Gastrocnemius medialis (tissue), 4 donors: ENCODE data around the gene SNTG2. TPM values are rescaled to one million over a fixed set of nuclear protein-coding genes. Genes with fewer than 3 reads are reported as not detected.
"Not testable (repeated sequence)": the region's sequence is repeated elsewhere in the genome, so short reads cannot be mapped to it uniquely, and the experiment has no call there.

ENCODE experiments used
- ATAC-seq, 2 donors: fragments of 150-250 bp; one replicate each; pipeline ENCODE4 v1.9.1; 2016
- DNase-seq, 2 donors: peaks; one replicate each; pipeline ENCODE4 v3.0.0-alpha.2; 2019
- H3K27ac ChIP-seq, 4 donors: fragments of 200-600 bp; sonication (generic); 1 replicate in 1 of 4; 2 replicates in 3 of 4; pipeline ENCODE4 v1.5.1; 2016 to 2018; ENCODE audit warnings: mild to moderate bottlenecking in 2 of 4, moderate library complexity in 1 of 4
- H3K27me3 ChIP-seq, 3 donors: fragments of 200-600 bp; sonication (generic) in 2 of 3; 1 replicate in 1 of 3; 2 replicates in 2 of 3; pipeline versions ENCODE4 v1.5.1 to v1.6.0; 2016 to 2019; ENCODE audit warnings: mild to moderate bottlenecking in 1 of 3, moderate library complexity in 1 of 3
- H3K36me3 ChIP-seq, 2 donors: fragments of 200-600 bp; sonication (generic) in 1 of 2; one replicate each; pipeline ENCODE4 v1.5.1; 2017 to 2018
- H3K4me1 ChIP-seq, 2 donors: fragments of 200-600 bp; sonication (generic) in 1 of 2; one replicate each; pipeline ENCODE4 v1.5.1; 2016 to 2017; ENCODE audit warnings: mild to moderate bottlenecking in 2 of 2
- H3K4me3 ChIP-seq, 4 donors: fragments of 200-600 bp; sonication (generic) in 3 of 4; 1 replicate in 1 of 4; 2 replicates in 3 of 4; pipeline ENCODE4 v1.5.1; 2016 to 2019; ENCODE audit warnings: mild to moderate bottlenecking in 2 of 4
- H3K9me3 ChIP-seq, 3 donors: fragments of 200-600 bp; sonication (generic) in 2 of 3; 1 replicate in 1 of 3; 2 replicates in 2 of 3; pipeline ENCODE4 v1.5.1; 2016 to 2019
- POLR2A ChIP-seq, 2 donors: fragments of 450-650 bp; IDR thresholded peaks; one replicate each; pipeline ENCODE4 v1.6.1; 2017; ENCODE audit warnings: antibody characterized with exemption in 2 of 2, mild to moderate bottlenecking in 2 of 2, moderate library complexity in 2 of 2
- in situ Hi-C, 4 donors: fragments of 200-750 bp; cut with MboI; loops; one replicate each; pipeline versions ENCODE4 v1.15.0 to v1.8.0; 2017; ENCODE audit warnings: low sequenced_read_pairs in 4 of 4
- intact Hi-C: fragments of 100-400 bp; cut with DNase I; formaldehyde crosslinking; loops from one replicate; pipeline ENCODE4 v1.15.1; 2023; ENCODE audit warnings: low total_unique reads
- total RNA-seq, 4 donors: library from RNA; depleted of rRNA; stranded (reverse); fragments of >200 nt; gene quantifications; one replicate each; pipeline versions ENCODE4 v1.1.0 to v1.2.3, GENCODE V29; 2016
- TF ChIP-seq, protein P1 (sequence below), 5 experiments: fragments of 450-650 bp in 3 of 5; fragments of 200-600 bp in 2 of 5; sonication (generic) in 2 of 5; IDR thresholded peaks in 4 of 5; conservative IDR thresholded peaks in 1 of 5; 1 replicate in 4 of 5; 2 replicates in 1 of 5; pipeline ENCODE4 v1.5.1; 2016 to 2019; ENCODE audit warnings: antibody characterized with exemption in 5 of 5, mild to moderate bottlenecking in 3 of 5, moderate library complexity in 3 of 5

The SNTG2 gene
- total RNA-seq, 4 donors from 2014 or later, result 0.55 to 1.0 (median 0.92) TPM; not detected in 1

DNA sequence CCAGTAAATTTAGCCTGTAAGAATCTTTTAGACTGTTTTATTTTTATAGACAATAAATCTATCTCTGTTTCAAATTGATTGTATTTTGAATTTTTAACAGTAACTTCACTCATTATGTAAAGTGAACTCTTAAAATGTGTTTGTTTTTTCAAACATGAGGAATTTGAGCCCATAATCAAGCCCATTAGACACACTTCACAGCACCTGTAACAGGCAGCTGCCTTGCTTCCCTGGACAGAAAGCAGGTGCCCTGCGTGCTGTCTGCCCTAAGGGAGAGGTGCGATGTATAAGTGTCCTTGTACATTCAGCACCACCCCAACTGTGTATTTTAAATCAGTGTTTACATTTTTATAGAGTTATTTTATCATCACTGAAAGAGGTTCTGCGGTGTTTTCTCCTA, 276.1 kb downstream of the SNTG2 start:
- no peaks in the 10 kb centered on the region for H3K36me3 ChIP-seq

DNA sequence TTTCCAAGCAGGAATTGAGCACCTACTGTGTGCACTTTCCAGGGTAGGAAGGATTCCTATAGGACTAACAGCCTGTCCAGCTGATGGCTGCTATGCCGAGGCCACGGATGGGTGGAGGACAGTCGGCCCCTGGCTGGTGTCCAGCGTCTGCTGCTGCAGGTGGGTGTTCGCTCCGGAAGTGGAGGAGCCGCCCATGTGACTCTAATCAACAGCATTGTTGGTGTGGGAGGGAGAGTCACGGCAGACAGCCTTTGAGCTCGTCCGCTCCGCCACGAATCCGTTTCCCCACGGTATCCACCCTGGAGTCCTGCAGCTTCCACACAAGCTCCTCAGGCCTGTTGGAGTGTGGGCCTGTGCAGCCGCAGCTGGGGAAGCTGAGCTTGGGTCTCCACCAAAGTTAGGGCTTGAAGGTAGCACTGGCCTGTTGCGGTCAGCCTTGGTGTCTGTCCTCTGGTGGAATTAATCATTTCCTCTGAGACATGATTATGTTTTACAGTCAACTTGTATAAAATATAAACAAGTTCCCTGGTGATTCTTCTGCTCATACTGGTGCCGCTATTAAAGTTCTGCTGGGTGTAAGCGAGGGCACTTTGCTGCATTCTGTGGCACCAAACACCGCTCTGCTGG, 276.7 kb downstream of the SNTG2 start:
- Histone ChIP-seq H3K9me3 (no peaks in the 10 kb centered on the region), H3K27me3 (no peaks in the 10 kb centered on the region), H3K4me1 (no peaks in the 10 kb centered on the region), H3K36me3 (no peaks in the 10 kb centered on the region), H3K27ac (peak overlapping the region in 1 of 4 donors; percentile 64), H3K4me3 (no peak overlapping the region)
- intact Hi-C loops, result no loop called here
- ATAC-seq, result peak in 1 of 2 donors; percentile 73
- DNase-seq, result no peak
- no peak for TF ChIP-seq POLR2A (IDR thresholded peaks at IDR 0.05)
- TF ChIP-seq, protein P1, sequence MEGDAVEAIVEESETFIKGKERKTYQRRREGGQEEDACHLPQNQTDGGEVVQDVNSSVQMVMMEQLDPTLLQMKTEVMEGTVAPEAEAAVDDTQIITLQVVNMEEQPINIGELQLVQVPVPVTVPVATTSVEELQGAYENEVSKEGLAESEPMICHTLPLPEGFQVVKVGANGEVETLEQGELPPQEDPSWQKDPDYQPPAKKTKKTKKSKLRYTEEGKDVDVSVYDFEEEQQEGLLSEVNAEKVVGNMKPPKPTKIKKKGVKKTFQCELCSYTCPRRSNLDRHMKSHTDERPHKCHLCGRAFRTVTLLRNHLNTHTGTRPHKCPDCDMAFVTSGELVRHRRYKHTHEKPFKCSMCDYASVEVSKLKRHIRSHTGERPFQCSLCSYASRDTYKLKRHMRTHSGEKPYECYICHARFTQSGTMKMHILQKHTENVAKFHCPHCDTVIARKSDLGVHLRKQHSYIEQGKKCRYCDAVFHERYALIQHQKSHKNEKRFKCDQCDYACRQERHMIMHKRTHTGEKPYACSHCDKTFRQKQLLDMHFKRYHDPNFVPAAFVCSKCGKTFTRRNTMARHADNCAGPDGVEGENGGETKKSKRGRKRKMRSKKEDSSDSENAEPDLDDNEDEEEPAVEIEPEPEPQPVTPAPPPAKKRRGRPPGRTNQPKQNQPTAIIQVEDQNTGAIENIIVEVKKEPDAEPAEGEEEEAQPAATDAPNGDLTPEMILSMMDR (IDR thresholded peaks at IDR 0.05 in 4 of 5, conservative IDR thresholded peaks at IDR 0.05 in 1 of 5), result no peak
- in situ Hi-C loops, result no loop called here

More for the DNA sequence above, 276.1 kb downstream of the SNTG2 start:
- Histone ChIP-seq H3K4me1 (no peaks in the 10 kb centered on the region), H3K27me3 (no peaks in the 10 kb centered on the region), H3K9me3 (no peaks in the 10 kb centered on the region), H3K27ac (peak overlapping the region in 1 of 4 donors; percentile 6), H3K4me3 (no peak overlapping the region)
- in situ Hi-C loops (no loop called here), intact Hi-C loops (no loop called here)
- no peak for TF ChIP-seq POLR2A (IDR thresholded peaks at IDR 0.05)
- TF ChIP-seq, protein P1 (IDR thresholded peaks at IDR 0.05 in 4 of 5, conservative IDR thresholded peaks at IDR 0.05 in 1 of 5), result no peak
- no peak for ATAC-seq
- no peak for DNase-seq

DNA sequence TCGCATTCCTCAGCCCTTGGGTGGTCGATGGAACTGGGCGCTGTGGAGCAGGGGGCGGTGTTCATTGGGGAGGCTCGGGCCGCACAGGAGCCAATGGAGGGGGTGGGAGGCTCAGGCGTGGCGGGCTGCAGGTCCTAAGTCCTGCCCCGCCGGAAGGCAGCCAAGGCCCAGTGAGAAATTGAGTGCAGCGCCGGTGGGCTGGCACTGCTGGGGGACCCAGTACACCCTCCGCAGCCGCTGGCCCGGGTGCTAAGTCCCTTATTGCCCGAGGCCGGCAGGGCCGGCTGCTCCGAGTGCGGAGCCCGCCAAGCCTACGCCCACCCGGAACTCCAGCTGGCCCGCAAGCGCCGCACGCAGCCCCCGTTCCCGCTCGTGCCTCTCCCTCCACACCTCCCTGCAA, 278.9 kb downstream of the SNTG2 start:
- H3K4me1 ChIP-seq, H3K27me3 ChIP-seq, intact Hi-C loops, H3K4me3 ChIP-seq, DNase-seq, H3K27ac ChIP-seq, ATAC-seq, in situ Hi-C loops, H3K9me3 ChIP-seq, H3K36me3 ChIP-seq: not testable (repeated sequence)

DNA sequence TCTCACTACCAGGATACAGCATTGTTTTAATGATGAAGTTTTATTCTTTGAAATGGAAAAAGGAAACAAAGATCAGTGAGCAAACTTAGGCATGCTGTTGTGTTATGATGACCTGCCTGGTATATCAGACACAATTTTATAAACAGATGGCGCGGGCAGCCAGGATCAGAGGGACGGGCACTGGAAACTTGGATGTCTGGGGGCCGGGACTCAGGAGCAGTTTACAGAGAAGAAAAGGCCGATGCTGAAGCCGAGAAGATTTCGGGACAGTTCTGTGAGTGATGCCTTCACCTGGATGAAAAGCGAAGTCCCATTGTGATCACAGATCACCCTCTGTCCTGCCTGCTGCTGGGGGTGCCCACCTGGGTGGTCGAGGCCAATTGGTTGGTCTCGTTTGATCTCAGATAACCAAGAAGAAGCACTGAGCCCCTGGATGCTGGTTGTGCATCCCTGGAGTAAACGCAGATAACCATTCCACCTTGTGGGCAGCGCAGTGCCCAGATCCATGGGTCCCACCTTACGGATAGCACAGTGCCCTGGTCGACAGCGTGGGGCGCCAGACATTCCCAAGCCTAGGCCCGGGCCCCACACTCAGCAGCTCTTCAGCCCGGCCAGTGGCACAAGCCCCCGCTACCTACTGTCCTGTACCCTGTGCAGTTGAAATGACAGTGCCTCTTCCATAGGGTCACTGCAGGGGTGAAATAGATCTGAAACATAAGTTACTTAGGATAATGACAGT, 279.7 kb downstream of the SNTG2 start:
- no peaks in the 10 kb centered on the region for H3K36me3 ChIP-seq
- no peak overlapping the region for H3K27ac ChIP-seq
- TF ChIP-seq POLR2A (IDR thresholded peaks at IDR 0.05), result no peak
- TF ChIP-seq, protein P1 (IDR thresholded peaks at IDR 0.05 in 4 of 5, conservative IDR thresholded peaks at IDR 0.05 in 1 of 5), result no peak
- no peaks in the 10 kb centered on the region for H3K9me3 ChIP-seq
- no peak for DNase-seq
- no peak overlapping the region for H3K4me3 ChIP-seq
- intact Hi-C loops (no loop called here), in situ Hi-C loops (no loop called here)
- H3K4me1 ChIP-seq, result no peaks in the 10 kb centered on the region
- no peak for ATAC-seq
- no peaks in the 10 kb centered on the region for H3K27me3 ChIP-seq

DNA sequence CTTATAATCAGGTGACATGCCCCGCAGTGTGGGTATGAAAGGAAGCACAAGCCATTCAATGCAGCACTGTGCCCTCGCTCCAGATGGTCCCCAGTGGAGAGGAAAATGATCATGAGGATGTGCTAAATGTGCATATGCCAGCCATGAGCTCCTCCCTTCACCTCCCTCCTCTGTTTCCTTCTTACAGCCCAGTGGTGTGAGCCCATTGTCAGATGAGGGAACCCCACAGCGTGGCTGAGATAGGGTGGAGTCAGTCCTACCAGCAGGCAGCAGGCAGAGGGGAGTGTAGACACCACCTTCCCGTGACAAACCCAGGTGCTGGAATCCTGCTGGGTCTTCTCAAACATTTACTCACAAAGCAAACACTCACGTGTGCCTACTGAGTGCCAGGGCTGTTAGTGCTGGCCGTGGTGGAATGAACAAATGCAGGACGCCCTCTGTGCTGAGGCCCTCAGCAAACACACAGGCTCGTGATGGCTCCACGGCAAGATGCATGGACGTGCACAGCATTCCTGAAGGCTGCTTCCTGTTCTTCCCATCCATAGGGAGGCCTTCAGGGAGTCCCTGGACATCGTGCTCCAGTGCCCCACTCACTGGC, 280.9 kb downstream of the SNTG2 start:
- TF ChIP-seq POLR2A (IDR thresholded peaks at IDR 0.05), result no peak
- TF ChIP-seq, protein P1 (IDR thresholded peaks at IDR 0.05 in 4 of 5, conservative IDR thresholded peaks at IDR 0.05 in 1 of 5), result no peak
- no peak for ATAC-seq

More for the DNA sequence above, 280.9 kb downstream of the SNTG2 start:
- H3K27me3 ChIP-seq, result no peaks in the 10 kb centered on the region
- H3K27ac ChIP-seq, result no peak overlapping the region
- H3K9me3 ChIP-seq, result no peaks in the 10 kb centered on the region
- intact Hi-C loops (no loop called here), in situ Hi-C loops (no loop called here)
- H3K4me3 ChIP-seq, result no peak overlapping the region
- no peaks in the 10 kb centered on the region for H3K36me3 ChIP-seq
- no peak for DNase-seq
- H3K4me1 ChIP-seq, result no peaks in the 10 kb centered on the region
